Common myeloid progenitor, CD34-positive (primary cell): ENCODE results near the gene SIGLEC10.

Experiments used
- CTCF ChIA-PET: fragments of 350-600 bp; sonication (Branson Sonifier 250); formaldehyde crosslinking; loops from one replicate; lab custom pipeline; 2021; ENCODE audit warnings: antibody characterized with exemption; lab: Charles Lee
- POLR2A ChIA-PET: fragments of 350-600 bp; sonication (Branson Sonifier 250); formaldehyde crosslinking; loops from one replicate; lab custom pipeline; 2021; ENCODE audit warnings: antibody characterized with exemption; lab: Charles Lee
- DNase-seq, 3 donors: peaks; one replicate each; pipeline versions ENCODE4 v3.0.0 to v3.0.0-alpha.2; 2013
- H3K27ac ChIP-seq, 2 experiments: 1 replicate in 1 of 2; 2 replicates in 1 of 2; pipeline ENCODE4 v1.7.0; 2013; ENCODE audit warnings: inconsistent platforms in 2 of 2, low read length in 2 of 2, mild to moderate bottlenecking in 2 of 2, low read depth in 1 of 2, moderate library complexity in 1 of 2; ENCODE audit not compliant: severe bottlenecking in 2 of 2, insufficient read depth in 1 of 2, poor library complexity in 1 of 2
- H3K27me3 ChIP-seq, 5 experiments: replicated peaks in 2 of 5; 1 replicate in 3 of 5; 2 replicates in 2 of 5; pipeline versions ENCODE4 v1.6.1 to v1.7.0; 2013; ENCODE audit warnings: low read length in 4 of 5, mild to moderate bottlenecking in 2 of 5, moderate library complexity in 2 of 5, inconsistent platforms in 1 of 5; ENCODE audit not compliant: insufficient read depth in 5 of 5, control insufficient read depth in 4 of 5
- H3K36me3 ChIP-seq, 4 experiments: 1 replicate in 2 of 4; 2 replicates in 2 of 4; pipeline versions ENCODE4 v1.6.1 to v1.7.0; 2013; ENCODE audit warnings: low read length in 3 of 4, control low read depth in 1 of 4, mild to moderate bottlenecking in 1 of 4; ENCODE audit not compliant: control insufficient read depth in 4 of 4, insufficient read depth in 4 of 4
- H3K4me1 ChIP-seq, 4 experiments: 1 replicate in 3 of 4; 2 replicates in 1 of 4; pipeline versions ENCODE4 v1.6.1 to v1.7.1; 2013; ENCODE audit warnings: low read length in 3 of 4, mild to moderate bottlenecking in 3 of 4, control low read depth in 1 of 4, inconsistent platforms in 1 of 4, moderate library complexity in 1 of 4; ENCODE audit not compliant: control insufficient read depth in 4 of 4, insufficient read depth in 4 of 4; ENCODE audit errors: control extremely low read depth in 1 of 4
- H3K4me3 ChIP-seq, 7 experiments: 1 replicate in 4 of 7; 2 replicates in 3 of 7; pipeline versions ENCODE4 v1.5.1 to v1.7.0; 2013; ENCODE audit warnings: mild to moderate bottlenecking in 7 of 7, low read length in 6 of 7, moderate library complexity in 6 of 7, inconsistent platforms in 2 of 7, low read depth in 2 of 7, control low read depth in 1 of 7; ENCODE audit not compliant: insufficient read depth in 4 of 7, control insufficient read depth in 1 of 7; ENCODE audit errors: extremely low read depth in 1 of 7
- H3K9me3 ChIP-seq, 5 experiments: 1 replicate in 4 of 5; 2 replicates in 1 of 5; pipeline versions ENCODE4 v1.6.1 to v1.7.1; 2013; ENCODE audit warnings: low read length in 4 of 5, mild to moderate bottlenecking in 2 of 5, inconsistent platforms in 1 of 5, low read depth in 1 of 5, moderate library complexity in 1 of 5; ENCODE audit not compliant: control insufficient read depth in 4 of 5, insufficient read depth in 2 of 5; ENCODE audit errors: control extremely low read depth in 1 of 5
- WGBS: methylation state at CpG from one replicate; pipeline ENCODE4 v1.1.5; 2013; ENCODE audit not compliant: insufficient coverage; 5-methylcytosine and 5-hydroxymethylcytosine counted together

SIGLEC10 gene

DNA sequence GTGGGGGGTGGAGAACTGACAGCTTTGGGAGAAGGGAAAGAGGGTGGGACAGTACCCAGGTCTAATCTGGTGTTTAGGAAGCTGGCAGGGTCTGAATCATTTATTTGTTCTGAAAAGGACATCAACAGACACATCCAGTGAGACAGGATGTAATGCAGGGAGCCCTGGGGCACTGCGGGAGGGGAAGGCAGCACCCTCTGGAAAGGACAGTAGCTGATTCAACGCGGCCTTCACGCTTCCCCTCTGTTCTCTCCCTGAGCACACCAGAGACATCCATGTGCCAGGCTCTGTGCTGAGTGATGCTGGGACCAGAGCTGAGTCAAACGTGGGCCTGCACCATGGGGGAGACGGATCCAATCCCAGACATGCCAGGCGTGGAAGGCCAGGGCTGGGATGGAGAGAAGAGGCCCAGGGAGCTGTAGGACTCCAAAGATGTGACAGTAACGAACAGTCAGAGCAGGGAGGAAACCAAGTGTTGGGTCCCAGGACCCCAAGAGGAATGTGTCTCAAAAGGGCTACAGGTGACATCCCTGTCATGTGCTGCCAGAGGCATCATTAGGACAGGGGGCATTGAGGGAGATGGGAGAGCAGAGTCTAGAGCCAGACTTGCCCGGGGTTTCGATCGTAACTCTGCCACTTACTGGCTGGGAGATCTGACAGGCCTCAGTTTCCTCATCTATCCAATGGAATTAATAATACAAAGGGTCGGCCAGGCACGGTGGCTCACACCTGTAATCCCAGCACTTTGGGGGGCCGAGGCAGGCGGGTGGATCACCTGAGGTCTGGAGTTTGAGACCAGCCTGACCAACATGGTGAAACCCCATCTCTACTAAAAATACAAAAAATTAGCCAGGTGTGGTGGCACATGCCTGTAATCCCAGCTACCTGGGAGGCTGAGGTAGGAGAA, 53.0 kb downstream of the SIGLEC10 start:
- H3K4me1 ChIP-seq, result peaks cover 0 to 57% (median 49%) of the 10 kb centered on the region in 4 experiments
- CTCF ChIA-PET, result interaction anchor here (1.1 to 1.7 kb wide), 3 partner anchors 11 to 30 kb away, joined by 3 read pairs; no protein-coding TSS in a partner anchor
- DNase-seq, result no peak
- H3K27me3 ChIP-seq, result no peaks in the 10 kb centered on the region
- POLR2A ChIA-PET, result no interaction called here
- H3K36me3 ChIP-seq, result peaks cover 0 to 3% (median under 1%) of the 10 kb centered on the region in 4 experiments
- peak overlapping the region in 1 of 7 experiments; percentile 9 for H3K4me3 ChIP-seq
- H3K27ac ChIP-seq, result peak overlapping the region in 1 of 2 experiments; percentile 1
- WGBS, result 87% methylated on average over 8 of the region's 15 CpGs
- no peaks in the 10 kb centered on the region for H3K9me3 ChIP-seq

DNA sequence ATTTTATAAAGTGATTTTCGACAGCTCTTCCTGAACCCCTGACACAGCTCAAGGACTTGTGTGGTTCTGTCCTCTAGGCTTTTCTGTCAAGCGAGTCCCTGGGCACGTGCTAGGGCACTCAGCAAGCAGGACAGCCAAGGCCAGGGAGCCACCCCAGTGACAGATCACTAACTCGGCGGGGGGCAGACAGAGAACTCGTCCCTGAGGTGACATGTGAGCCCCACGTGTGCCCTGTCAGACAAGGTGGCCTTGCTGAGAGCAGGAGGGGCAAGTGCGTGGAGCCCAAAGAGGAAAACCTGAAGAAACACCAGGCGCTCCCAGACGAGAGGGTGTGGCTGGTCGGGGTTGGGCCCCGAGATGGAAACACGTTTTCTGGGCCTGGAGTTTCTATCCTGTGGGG, 56.2 kb downstream of the SIGLEC10 start:
- DNase-seq, result no peak
- Histone ChIP-seq H3K27ac (no peak overlapping the region), H3K4me1 (peaks cover 0 to 34% (median 27%) of the 10 kb centered on the region in 4 experiments), H3K27me3 (no peaks in the 10 kb centered on the region), H3K9me3 (no peaks in the 10 kb centered on the region), H3K36me3 (peaks cover 0 to 9% (median 2%) of the 10 kb centered on the region in 4 experiments), H3K4me3 (no peak overlapping the region)
- POLR2A ChIA-PET, result no interaction called here
- 95% methylated on average over 13 of the region's 13 CpGs for WGBS
- CTCF ChIA-PET, result interaction anchor here (1.8 kb wide), 1 partner anchor 19 kb away, joined by 4 read pairs; the partner anchor contains the start of gene VSIG10L
